DOHH2 (cell line): Measurements from ENCODE around the gene C1orf105.

Source experiments
- H3F3A ChIP-seq: fragments of 200-600 bp; sonication (generic), shearing (Covaris generic); 2 replicates; pipeline ENCODE4 v1.6.0; 2016; ENCODE audit warnings: antibody characterized with exemption, mild to moderate bottlenecking; ENCODE audit not compliant: control insufficient read depth, insufficient read depth
- H3K27ac ChIP-seq: fragments of 200-600 bp; sonication (generic); 2 replicates; pipeline ENCODE4 v1.5.1; 2014; ENCODE audit warnings: low read depth, mild to moderate bottlenecking, low read length, moderate library complexity
- H3K27me3 ChIP-seq: fragments of 200-600 bp; sonication (generic); 2 replicates; pipeline ENCODE4 v1.6.1; 2014; ENCODE audit warnings: mild to moderate bottlenecking, low read length, mixed read lengths; ENCODE audit not compliant: control insufficient read depth
- H3K36me3 ChIP-seq: fragments of 200-600 bp; sonication (generic); 2 replicates; pipeline ENCODE4 v1.6.1; 2014; ENCODE audit warnings: mild to moderate bottlenecking, low read length, moderate library complexity, mixed read lengths; ENCODE audit not compliant: control insufficient read depth
- H3K4me1 ChIP-seq: fragments of 200-600 bp; sonication (generic); 2 replicates; pipeline ENCODE4 v1.6.1; 2014; ENCODE audit warnings: mild to moderate bottlenecking, low read length, mixed read lengths; ENCODE audit not compliant: control insufficient read depth
- H3K4me2 ChIP-seq: fragments of 200-600 bp; sonication (generic); 2 replicates; pipeline ENCODE4 v1.6.0; 2014; ENCODE audit warnings: mild to moderate bottlenecking, low read length, moderate library complexity
- H3K4me3 ChIP-seq: fragments of 200-600 bp; sonication (generic); 2 replicates; pipeline ENCODE4 v1.5.1; 2014; ENCODE audit warnings: mild to moderate bottlenecking, low read length, mixed read lengths
- H3K79me2 ChIP-seq: fragments of 200-600 bp; sonication (generic); 2 replicates; pipeline ENCODE4 v1.6.1; 2014; ENCODE audit warnings: mild to moderate bottlenecking, low read length, mixed read lengths; ENCODE audit not compliant: control insufficient read depth
- H3K9me2 ChIP-seq: fragments of 200-600 bp; sonication (generic); replicated peaks from 2 replicates; pipeline ENCODE4 v1.6.1; 2014; ENCODE audit warnings: mild to moderate bottlenecking, low read length, mixed read lengths; ENCODE audit not compliant: control insufficient read depth
- H3K9me3 ChIP-seq: fragments of 200-600 bp; sonication (generic); 2 replicates; pipeline ENCODE4 v1.6.1; 2014; ENCODE audit warnings: antibody characterized with exemption, low read length, mixed read lengths; ENCODE audit not compliant: control insufficient read depth, insufficient read depth
- H4K20me1 ChIP-seq: fragments of 200-600 bp; sonication (generic); 2 replicates; pipeline ENCODE4 v1.6.0; 2014; ENCODE audit warnings: low read depth, mild to moderate bottlenecking, antibody characterized with exemption, low read length, moderate library complexity; ENCODE audit not compliant: control insufficient read depth, insufficient read depth
- CTCF ChIP-seq: fragments of 200-600 bp; sonication (generic); IDR thresholded peaks from one replicate; pipeline ENCODE4 v1.5.1; 2014; ENCODE audit warnings: antibody characterized with exemption, mild to moderate bottlenecking, low read depth, low read length; ENCODE audit not compliant: poor library complexity, severe bottlenecking
- EZH2phosphoT487 ChIP-seq: fragments of 200-600 bp; sonication (generic); IDR thresholded peaks from 2 replicates; pipeline ENCODE4 v1.6.1; 2017; ENCODE audit warnings: borderline replicate concordance, mild to moderate bottlenecking, antibody characterized with exemption, low read length, moderate library complexity, mixed read lengths

The C1orf105 gene

GRCh38 chr1:172499636-172500141 lies 79.2 kb downstream of the C1orf105 start:
- H3K27me3 ChIP-seq, result peaks cover 5% of the 10 kb centered on the region; the same call in 1 of the 2 replicates
- H3K9me2 ChIP-seq, result no peaks in the 10 kb centered on the region
- H3K4me1 ChIP-seq, result no peaks in the 10 kb centered on the region
- no peaks in the 10 kb centered on the region for H3K9me3 ChIP-seq
- no peak overlapping the region for H3K27ac ChIP-seq
- H3K4me3 ChIP-seq, result no peak overlapping the region
- H3F3A ChIP-seq, result no peaks in the 10 kb centered on the region
- TF ChIP-seq EZH2phosphoT487 (no peak), CTCF (no peak)
- no peaks in the 10 kb centered on the region for H4K20me1 ChIP-seq
- H3K4me2 ChIP-seq, result no peak overlapping the region
- H3K79me2 ChIP-seq, result no peaks in the 10 kb centered on the region
- no peaks in the 10 kb centered on the region for H3K36me3 ChIP-seq

- H3F3A ChIP-seq, result no peaks in the 10 kb centered on the region
- H3K27ac ChIP-seq, result no peak overlapping the region
- no peaks in the 10 kb centered on the region for H3K9me3 ChIP-seq
- H3K4me2 ChIP-seq, result no peak overlapping the region
- no peaks in the 10 kb centered on the region for H3K79me2 ChIP-seq
- H3K4me1 ChIP-seq, result no peaks in the 10 kb centered on the region
- TF ChIP-seq EZH2phosphoT487 (no peak), CTCF (no peak)
- H4K20me1 ChIP-seq, result no peaks in the 10 kb centered on the region
- no peaks in the 10 kb centered on the region for H3K36me3 ChIP-seq
- no peak overlapping the region for H3K4me3 ChIP-seq
- no peaks in the 10 kb centered on the region; the same call in 1 of the 2 replicates for H3K9me2 ChIP-seq
- peaks cover 6% of the 10 kb centered on the region; the same call in 1 of the 2 replicates for H3K27me3 ChIP-seq
These were observed 79.7 kb downstream of the C1orf105 start for GRCh38 chr1:172500207-172500606.

- Histone ChIP-seq H3K4me3 (no peak overlapping the region), H3K36me3 (no peaks in the 10 kb centered on the region), H3K4me2 (no peak overlapping the region), H3K27ac (no peak overlapping the region), H3F3A (no peaks in the 10 kb centered on the region), H3K27me3 (peaks cover 6% of the 10 kb centered on the region; the same call in 1 of the 2 replicates), H3K9me3 (no peaks in the 10 kb centered on the region), H4K20me1 (no peaks in the 10 kb centered on the region), H3K79me2 (no peaks in the 10 kb centered on the region), H3K4me1 (no peaks in the 10 kb centered on the region), H3K9me2 (no peaks in the 10 kb centered on the region; the same call in 1 of the 2 replicates)
- no peak for TF ChIP-seq CTCF
These were observed 87.3 kb downstream of the C1orf105 start for GRCh38 chr1:172507741-172508140.
